Activated CD8-positive, alpha-beta memory T cell treated with anti-CD3 and anti-CD28 coated beads for 1 hour (primary cell): ENCODE results near the gene KCNJ5.

Experiments
- DNase-seq, 2 donors: peaks; one replicate each; pipeline ENCODE4 v3.0.0-alpha.2; 2020; ENCODE audit warnings: low read depth in 1 of 2; ENCODE audit errors: extremely low read depth in 1 of 2

The KCNJ5 gene

DNA sequence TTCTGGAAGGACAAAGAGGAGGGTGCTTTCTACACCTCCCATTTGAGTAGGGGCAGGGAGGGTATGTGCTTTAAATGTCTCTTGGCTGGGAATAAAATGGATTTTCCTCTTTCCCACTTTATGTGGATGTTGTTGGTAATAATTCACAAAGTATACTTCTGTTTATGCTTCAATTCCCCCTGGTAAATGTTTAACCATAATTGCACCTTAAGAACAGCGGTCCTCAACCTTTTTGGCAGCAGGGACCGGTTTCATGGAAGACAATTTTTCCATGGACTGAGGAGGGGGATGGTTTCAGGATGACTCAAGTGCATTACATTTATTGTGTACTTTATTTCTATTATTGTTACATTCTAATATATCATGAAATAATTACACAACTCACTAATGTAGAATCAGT, 55.5 kb downstream of the KCNJ5 start:
- no peak for DNase-seq

DNA sequence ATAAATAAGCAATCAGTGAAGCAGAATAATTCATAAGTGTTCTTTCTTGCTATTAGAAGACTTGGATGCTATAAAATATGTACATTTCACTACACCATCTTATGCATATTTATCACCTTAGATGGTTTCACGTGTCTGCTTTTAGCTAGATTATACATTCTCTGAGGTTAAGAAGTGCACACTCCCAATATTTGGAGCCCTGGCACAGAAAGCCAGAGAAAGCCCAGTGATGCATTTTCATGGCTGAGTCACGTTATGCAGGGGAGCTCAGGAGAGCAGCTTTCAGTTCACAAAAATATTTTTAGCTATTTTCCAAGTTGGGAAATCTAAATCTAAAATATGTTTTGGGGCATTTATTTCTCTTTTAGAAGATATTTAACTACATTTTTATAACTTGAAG, 56.6 kb downstream of the KCNJ5 start:
- DNase-seq: no peak

GRCh38 chr11:128948583-128948982, 57.4 kb downstream of the KCNJ5 start:
- DNase-seq: no peak

- DNase-seq: no peak
Observed at GRCh38 chr11:128949791-128950454, 58.8 kb downstream of the KCNJ5 start.

DNA sequence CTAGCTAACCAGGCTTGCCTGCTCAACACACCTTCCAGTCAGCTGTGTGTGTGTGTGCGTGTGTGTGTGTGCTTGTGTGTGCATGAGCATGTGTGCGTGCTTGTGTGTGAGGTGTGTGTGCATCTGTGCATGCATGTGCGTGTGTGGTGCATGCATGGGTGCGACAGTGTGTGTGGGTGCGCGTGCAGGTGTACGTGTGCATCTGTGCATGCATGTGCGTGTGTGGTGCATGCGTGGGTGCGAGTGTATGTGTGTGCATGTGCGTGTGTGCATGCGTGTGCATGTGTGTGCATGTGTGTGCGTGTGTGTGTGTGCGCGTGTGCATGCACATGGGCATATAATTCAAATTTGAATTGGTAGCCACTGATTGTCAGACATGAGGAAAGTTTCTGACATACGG, 62.0 kb downstream of the KCNJ5 start:
- DNase-seq: no peak

- no peak for DNase-seq
Observed at GRCh38 chr11:128955636-128956035, 64.5 kb downstream of the KCNJ5 start.

DNA sequence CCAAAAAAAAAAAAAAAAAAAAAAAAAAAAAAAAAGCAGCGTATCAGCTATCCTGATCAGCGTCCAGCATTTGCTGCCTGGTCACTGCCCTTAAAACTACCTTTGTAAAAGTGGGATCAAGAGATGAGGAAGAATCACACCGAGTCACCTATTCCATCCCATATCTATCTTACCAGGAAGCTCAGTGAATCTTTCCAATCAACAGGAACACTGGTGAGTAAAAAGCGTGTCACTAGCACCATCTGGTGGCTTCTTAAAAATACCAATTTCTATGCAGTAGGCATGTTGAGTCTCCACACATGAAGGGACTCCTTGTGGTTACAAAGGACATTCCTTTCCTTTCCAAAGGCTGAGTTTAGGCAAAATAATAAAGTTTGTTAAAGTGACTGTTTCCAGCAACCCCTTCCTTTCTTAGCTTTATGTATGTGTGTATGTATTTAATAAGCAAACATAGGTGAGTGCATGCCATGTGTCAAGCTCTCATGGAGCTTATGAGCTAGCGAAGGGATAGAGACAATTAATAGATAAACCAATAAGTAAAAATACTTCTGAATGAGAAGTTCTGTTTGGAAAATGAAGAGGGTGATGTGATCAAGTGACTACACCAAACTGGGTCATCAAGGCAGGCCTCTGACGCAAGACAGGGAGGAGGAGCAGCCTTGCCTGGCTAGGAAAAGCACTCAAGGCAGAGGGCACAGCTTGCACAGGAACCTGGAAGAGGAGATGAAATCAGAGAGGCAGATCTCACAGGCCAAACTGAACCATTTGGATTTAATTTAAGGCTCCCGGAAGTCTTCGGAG, 65.4 kb downstream of the KCNJ5 start:
- DNase-seq: no peak

DNA sequence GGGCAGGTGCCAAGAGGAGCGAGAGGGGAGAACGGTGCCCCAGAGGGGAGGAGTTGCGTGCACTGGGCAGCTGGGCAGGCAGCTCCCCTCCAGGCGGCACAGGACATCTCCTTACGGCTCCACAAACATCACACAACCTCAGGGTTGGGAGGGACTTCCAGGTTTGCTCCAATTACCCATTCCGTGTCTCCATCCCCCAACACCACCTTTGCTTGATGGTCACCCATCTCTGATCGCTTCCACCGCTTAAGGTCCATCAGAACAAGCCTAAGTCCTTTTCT, 66.0 kb downstream of the KCNJ5 start:
- no peak for DNase-seq

- no peak for DNase-seq
Observed at GRCh38 chr11:128961645-128962044, 70.5 kb downstream of the KCNJ5 start.

- no peak for DNase-seq
Observed at GRCh38 chr11:128962896-128963295, 71.7 kb downstream of the KCNJ5 start.

DNA sequence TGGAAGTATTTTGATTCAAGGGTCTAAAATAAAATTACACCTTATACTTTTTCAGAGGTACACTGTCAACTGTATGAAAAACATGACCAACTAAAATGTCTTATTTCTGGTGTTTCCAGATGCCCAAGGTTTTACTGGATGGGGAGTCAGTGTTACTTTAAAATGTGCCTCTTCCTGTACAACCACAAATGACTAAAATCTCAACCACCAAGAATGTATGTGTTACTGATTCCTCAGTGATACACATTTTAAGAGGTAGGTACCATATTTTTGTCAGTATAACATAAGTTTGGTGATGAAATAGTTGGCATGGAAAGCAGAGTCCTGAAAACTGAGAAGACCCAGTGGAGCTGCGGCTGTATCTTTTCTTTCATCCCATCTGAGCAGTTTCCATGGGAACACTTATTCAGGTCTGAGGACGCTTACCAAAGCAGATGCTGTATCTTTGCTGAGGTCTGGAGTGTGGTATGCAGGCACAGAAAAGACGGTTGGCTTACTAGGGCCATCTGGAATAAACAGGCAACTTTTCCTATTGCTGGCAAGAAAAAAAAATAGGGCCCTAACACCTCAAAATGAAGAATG, 72.7 kb downstream of the KCNJ5 start:
- no peak for DNase-seq

- DNase-seq: no peak
Observed at GRCh38 chr11:128964463-128964930, 73.3 kb downstream of the KCNJ5 start.

DNA sequence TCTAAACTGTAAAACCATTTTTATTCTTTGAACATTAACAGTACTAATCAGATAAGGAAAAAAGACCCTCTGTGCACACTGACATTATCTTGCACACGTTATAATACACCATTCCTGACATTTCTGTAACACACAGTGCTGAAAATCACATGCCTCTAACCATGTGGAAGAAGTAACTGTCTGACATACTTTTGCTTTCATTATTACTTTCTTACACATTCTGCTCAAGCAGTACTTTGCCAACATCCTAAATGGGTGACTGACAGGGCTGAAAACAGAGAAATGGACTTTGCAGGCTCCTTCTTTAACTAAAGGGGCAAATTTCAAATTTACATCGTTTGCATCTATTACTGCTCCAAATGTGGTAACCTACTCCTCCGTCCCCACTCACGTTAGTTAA, 74.3 kb downstream of the KCNJ5 start:
- no peak for DNase-seq

- DNase-seq: no peak
Observed at GRCh38 chr11:128967578-128967977, 76.4 kb downstream of the KCNJ5 start.

GRCh38 chr11:128968916-128969315, 77.8 kb downstream of the KCNJ5 start:
- no peak for DNase-seq
